Fibroblast of mammary gland (primary cell): ENCODE data around the gene GPC6.

Experiments used
- DNase-seq: peaks from one replicate; pipeline ENCODE4 v3.0.0-alpha.2; 2010; ENCODE audit warnings: low read depth
- H3K4me3 ChIP-seq: 2 replicates; pipeline ENCODE4 v1.5.1; 2011; ENCODE audit warnings: low read depth, mild to moderate bottlenecking, low read length, moderate library complexity; ENCODE audit not compliant: control insufficient read depth
- TF ChIP-seq, protein P1 (sequence below): conservative IDR thresholded peaks from 2 replicates; pipeline ENCODE4 v1.5.1; 2011; ENCODE audit warnings: low read depth, low read length, inconsistent platforms; ENCODE audit not compliant: control insufficient read depth, insufficient read depth

Gene GPC6

DNA sequence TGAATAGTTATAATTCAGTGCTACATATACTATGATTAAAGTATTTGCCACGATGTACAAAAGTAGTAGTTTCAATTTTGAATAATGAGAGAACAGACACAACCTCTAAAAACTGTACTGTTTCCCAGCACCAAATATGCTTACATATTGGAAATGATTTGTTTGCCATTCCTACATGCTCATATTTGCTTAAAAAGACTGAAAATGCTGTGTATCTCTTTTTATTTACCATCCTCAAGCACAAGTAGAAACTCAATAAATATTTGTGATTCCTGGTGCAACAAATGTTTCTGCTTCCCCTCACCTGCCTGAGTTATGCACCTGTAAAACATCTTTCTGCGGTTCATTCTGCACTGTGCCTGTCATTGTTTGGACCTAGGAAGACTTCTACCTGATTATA, 740.7 kb downstream of the GPC6 start:
- TF ChIP-seq, protein P1, sequence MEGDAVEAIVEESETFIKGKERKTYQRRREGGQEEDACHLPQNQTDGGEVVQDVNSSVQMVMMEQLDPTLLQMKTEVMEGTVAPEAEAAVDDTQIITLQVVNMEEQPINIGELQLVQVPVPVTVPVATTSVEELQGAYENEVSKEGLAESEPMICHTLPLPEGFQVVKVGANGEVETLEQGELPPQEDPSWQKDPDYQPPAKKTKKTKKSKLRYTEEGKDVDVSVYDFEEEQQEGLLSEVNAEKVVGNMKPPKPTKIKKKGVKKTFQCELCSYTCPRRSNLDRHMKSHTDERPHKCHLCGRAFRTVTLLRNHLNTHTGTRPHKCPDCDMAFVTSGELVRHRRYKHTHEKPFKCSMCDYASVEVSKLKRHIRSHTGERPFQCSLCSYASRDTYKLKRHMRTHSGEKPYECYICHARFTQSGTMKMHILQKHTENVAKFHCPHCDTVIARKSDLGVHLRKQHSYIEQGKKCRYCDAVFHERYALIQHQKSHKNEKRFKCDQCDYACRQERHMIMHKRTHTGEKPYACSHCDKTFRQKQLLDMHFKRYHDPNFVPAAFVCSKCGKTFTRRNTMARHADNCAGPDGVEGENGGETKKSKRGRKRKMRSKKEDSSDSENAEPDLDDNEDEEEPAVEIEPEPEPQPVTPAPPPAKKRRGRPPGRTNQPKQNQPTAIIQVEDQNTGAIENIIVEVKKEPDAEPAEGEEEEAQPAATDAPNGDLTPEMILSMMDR = no peak
- no peak for DNase-seq
- H3K4me3 ChIP-seq = no peak overlapping the region

DNA sequence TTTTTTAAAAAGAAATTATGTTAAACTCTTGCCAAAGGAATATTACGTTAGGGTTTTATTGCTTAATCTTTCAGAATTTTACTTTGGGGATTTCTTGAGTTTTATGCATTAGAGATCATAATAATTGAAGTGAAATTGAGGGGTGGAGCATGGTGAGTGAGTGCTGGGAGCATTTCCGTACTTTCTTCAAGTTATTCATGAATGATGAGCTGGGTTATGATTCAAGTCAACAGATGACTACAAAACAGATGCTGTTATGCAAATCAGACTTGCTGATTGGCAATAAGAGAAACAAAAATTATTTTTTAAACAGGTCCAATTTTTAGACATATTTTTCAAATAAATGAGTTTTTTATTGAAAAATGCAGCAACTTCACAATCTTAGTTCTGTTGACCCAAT, 748.6 kb downstream of the GPC6 start:
- H3K4me3 ChIP-seq = no peak overlapping the region
- DNase-seq = peak; percentile 29
- TF ChIP-seq, protein P1 = no peak

DNA sequence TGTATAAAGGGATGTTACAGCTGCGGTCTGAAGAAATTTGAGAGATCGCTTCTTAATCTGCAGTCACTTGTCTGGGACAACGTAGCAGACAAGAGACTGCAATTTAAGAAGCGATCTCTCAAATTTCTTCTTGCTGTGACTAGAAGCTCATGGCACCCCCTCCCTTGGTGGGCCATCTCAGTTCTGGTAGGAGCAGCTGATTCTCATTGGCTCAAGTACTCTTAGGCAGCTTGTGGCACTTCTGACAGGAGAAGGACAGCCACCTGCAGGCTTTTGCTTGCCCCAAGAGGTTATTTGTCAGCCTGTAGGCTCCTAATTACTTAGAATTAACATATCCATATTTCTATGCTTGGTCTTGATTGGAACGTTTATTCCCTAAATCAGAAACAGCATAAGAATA, 749.9 kb downstream of the GPC6 start:
- no peak for DNase-seq
- TF ChIP-seq, protein P1 = no peak
- H3K4me3 ChIP-seq = no peak overlapping the region

DNA sequence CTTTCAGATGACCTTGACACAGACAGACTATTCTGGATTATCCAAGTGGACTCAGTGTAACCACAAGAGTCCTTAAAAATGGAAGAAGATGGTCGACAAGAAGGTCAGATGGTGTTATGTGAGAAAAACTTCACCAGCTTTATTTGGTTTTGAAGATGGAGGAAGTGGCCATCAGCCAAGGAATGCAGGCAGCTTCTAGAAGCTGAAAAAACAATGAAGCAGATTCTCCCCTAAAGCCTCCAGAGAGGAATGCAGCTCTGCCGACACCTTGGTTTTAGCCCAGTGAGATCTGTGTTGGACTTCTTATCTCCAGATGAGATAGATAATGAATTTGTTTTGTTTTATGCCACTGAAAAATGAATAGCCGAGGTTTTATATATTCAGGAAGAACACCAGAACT, 751.4 kb downstream of the GPC6 start:
- no peak for DNase-seq
- no peak overlapping the region for H3K4me3 ChIP-seq
- TF ChIP-seq, protein P1 = no peak

DNA sequence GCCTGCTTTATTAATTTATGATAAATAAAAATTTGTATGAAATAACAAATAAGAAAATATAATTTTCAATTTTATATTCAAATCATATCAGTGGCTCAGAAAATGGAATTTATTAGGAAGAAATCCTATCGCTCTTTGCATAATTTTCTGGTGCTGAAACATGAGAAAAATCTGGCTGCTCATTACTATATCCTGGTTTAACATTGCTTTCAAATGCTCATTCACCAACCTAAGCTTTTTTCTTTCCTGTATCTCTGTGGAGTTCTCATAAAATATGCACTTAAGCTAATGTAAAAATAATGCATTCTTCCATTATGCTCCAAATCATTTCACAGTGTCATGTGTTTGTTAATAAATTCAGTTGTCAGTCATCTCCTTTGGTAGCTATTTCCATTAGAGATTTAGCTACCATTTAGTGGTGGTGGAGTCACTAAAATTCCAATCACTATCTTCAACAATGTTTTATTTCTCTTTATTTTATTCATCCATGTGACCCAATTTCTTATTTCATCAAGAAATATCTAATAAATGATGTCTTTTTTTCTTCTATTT, 754.9 kb downstream of the GPC6 start:
- DNase-seq = no peak
- TF ChIP-seq, protein P1 = no peak
- no peak overlapping the region for H3K4me3 ChIP-seq

DNA sequence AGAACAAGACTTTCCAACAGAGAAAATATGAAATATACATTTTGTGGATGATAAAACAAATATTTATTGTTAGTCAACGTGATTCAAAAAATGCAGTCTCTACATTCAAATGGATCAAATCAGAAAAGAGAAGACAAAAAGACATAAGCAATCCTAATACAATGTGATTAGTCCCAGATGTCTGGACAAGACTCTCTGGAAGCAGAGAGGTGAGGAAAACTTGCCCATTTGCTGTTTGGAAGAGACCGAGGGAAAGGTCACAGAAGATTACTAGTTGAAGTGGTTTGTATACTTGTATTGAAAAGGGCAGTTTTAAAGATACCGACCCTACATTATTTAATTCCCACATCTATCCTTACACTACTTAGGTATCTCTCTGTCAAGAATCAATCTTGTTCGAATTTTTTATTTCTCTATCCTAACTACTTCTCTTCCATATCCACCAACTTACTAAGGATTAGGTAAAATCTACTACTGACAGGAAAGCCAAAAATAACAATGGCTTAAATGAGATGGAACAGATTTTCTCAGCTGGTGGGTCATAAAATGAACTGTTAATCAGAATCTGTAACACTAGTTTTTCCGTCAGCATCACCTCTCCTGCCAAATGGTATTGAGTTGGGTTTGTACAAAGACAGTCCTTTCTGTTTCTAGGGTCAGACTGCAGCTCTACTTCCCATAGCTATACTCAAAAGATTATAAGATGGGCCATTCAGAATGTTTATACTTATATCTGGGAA, 755.7 kb downstream of the GPC6 start:
- TF ChIP-seq, protein P1 = no peak
- peak; percentile 43 for DNase-seq
- H3K4me3 ChIP-seq = no peak overlapping the region
